GM12878 (cell line): ENCODE data around the gene FMOD. TPM values are rescaled to one million over a fixed set of nuclear protein-coding genes. Genes with fewer than 3 reads are reported as not detected.
A peak's percentile ranks its signal among the peaks of the same experiment; 100 is the strongest.

Source experiments
- ATAC-seq: fragments of 200-7000 bp; cut with Tn5 transposase; 3 replicates; pipeline ENCODE4 v1.9.1; 2020; ENCODE audit warnings: mild to moderate bottlenecking, moderate library complexity
- BruUV-seq: library from RNA; stranded (reverse); fragments of 400-500 nt; replicated peaks from 2 replicates; lab custom pipeline; 2021; lab: Mats Ljungman, UMichigan
- CTCF ChIA-PET: fragments of 300-600 bp; sonication (Branson Sonifier 250); formaldehyde crosslinking; extraction: SDS; loops from one replicate; lab custom pipeline; 2021; ENCODE audit warnings: inconsistent platforms; lab: Yijun Ruan, JAX
- POLR2A ChIA-PET: fragments of 350-600 bp; formaldehyde crosslinking; extraction: SDS; loops from one replicate; lab custom pipeline; 2021; ENCODE audit warnings: inconsistent platforms; lab: Charles Lee
- RAD21 ChIA-PET: fragments of 300-600 bp; sonication (Branson Sonifier 250); formaldehyde crosslinking; loops from one replicate; lab custom pipeline; 2023; ENCODE audit warnings: antibody characterized with exemption; ENCODE audit not compliant: unreplicated experiment; lab: Charles Lee
- SMC1A ChIA-PET: fragments of 300-600 bp; sonication (Branson Sonifier 250); formaldehyde crosslinking; loops from one replicate; lab custom pipeline; 2023; ENCODE audit not compliant: unreplicated experiment, uncharacterized antibody; lab: Charles Lee
- DNase-seq: peaks from one replicate; pipeline ENCODE4 v3.0.0-alpha.2; 2011; ENCODE audit warnings: low read depth, low spot score
- FAIRE-seq: peaks from 3 replicates; lab custom pipeline; 2011; peaks lifted over from hg19 to GRCh38; lab: Jason Lieb, UNC
- H2AFZ ChIP-seq: 2 replicates; pipeline ENCODE4 v1.6.0; 2011; ENCODE audit warnings: low read depth, low read length, control low read depth; ENCODE audit not compliant: control insufficient read depth
- H3K27ac ChIP-seq: 2 replicates; pipeline ENCODE4 v1.5.1; 2011; ENCODE audit warnings: control low read depth; ENCODE audit not compliant: control insufficient read depth, insufficient read depth
- H3K27me3 ChIP-seq, 2 experiments: replicated peaks in 1 of 2; 2 replicates each; pipeline versions ENCODE4 v1.6.0 to v1.6.1; 2011; ENCODE audit warnings: low read length in 1 of 2; ENCODE audit not compliant: control insufficient read depth in 2 of 2, insufficient read depth in 2 of 2
- H3K36me3 ChIP-seq, 2 experiments: 2 replicates each; pipeline ENCODE4 v1.5.1; 2011; ENCODE audit warnings: low read length in 1 of 2; ENCODE audit not compliant: control insufficient read depth in 2 of 2, insufficient read depth in 2 of 2
- H3K4me1 ChIP-seq: 2 replicates; pipeline ENCODE4 v1.6.1; 2011; ENCODE audit warnings: mild to moderate bottlenecking, low read length, moderate library complexity, mixed read lengths; ENCODE audit not compliant: control insufficient read depth, insufficient read depth
- H3K4me2 ChIP-seq: 2 replicates; pipeline ENCODE4 v1.6.0; 2011; ENCODE audit warnings: control low read depth; ENCODE audit not compliant: control insufficient read depth, insufficient read depth
- H3K4me3 ChIP-seq: fragments of 200-600 bp; sonication (generic); 2 replicates; pipeline ENCODE4 v1.5.1; 2016
- H3K79me2 ChIP-seq: 2 replicates; pipeline ENCODE4 v1.6.0; 2011; ENCODE audit warnings: low read length; ENCODE audit not compliant: control insufficient read depth, insufficient read depth
- H3K9ac ChIP-seq: 2 replicates; pipeline ENCODE4 v1.8.0; 2011; ENCODE audit warnings: low read length, control low read depth, mixed read lengths; ENCODE audit not compliant: control insufficient read depth, insufficient read depth
- H3K9me3 ChIP-seq: replicated peaks from 3 replicates; pipeline ENCODE4 v1.5.1; 2011; ENCODE audit warnings: mild to moderate bottlenecking, low read length; ENCODE audit not compliant: control insufficient read depth, insufficient read depth
- H4K20me1 ChIP-seq: 2 replicates; pipeline ENCODE4 v1.6.0; 2011; ENCODE audit not compliant: control insufficient read depth, insufficient read depth
- KAT2A ChIP-seq: conservative IDR thresholded peaks from 2 replicates; pipeline ENCODE4 v1.6.1; 2011; ENCODE audit warnings: low read depth, low read length; ENCODE audit not compliant: control insufficient read depth
- SMC3 ChIP-seq: IDR thresholded peaks from 2 replicates; pipeline ENCODE4 v1.6.1; 2011; ENCODE audit warnings: low read length, improper control_type of control experiment, borderline replicate concordance
- TBL1XR1 ChIP-seq: IDR thresholded peaks from 2 replicates; pipeline ENCODE4 v1.6.1; 2012; ENCODE audit warnings: low read depth, low read length, improper control_type of control experiment
- WGBS: methylation state at CpG from one replicate; pipeline ENCODE4 v1.1.6; 2016; ENCODE audit warnings: low lambda C conversion rate; ENCODE audit not compliant: insufficient replicate concordance, insufficient coverage; ENCODE audit errors: missing lambda C conversion rate; 5-methylcytosine and 5-hydroxymethylcytosine counted together
- in situ Hi-C: fragments of 300-500 bp; cut with MboI; formaldehyde crosslinking; loops from 9 replicates; pipeline ENCODE4 v1.14.3; 2018; ENCODE audit warnings: mixed read lengths
- intact Hi-C: fragments of 100-400 bp; cut with micrococcal nuclease; formaldehyde crosslinking; loops from one replicate; pipeline ENCODE4 v1.14.2; 2022; ENCODE audit not compliant: unreplicated experiment
- polyA plus RNA-seq, 11 experiments: library from polyadenylated mRNA; depleted of rRNA in 4 of 11; unstranded in 6 of 11; stranded (reverse) in 5 of 11; fragments of >200 nt; fragmentation: Nextera tagmentation in 4 of 11; fragmentation: Illumina TruSeq in 1 of 11; extraction: Ambion mirVana in 4 of 11; extraction: Trizol in 1 of 11; gene quantifications; 1 replicate in 1 of 11; 2 replicates in 10 of 11; pipeline versions ENCODE4 v1.2.1 to v1.2.3, GENCODE V29; 2011 to 2016; ENCODE audit warnings: inconsistent platforms in 2 of 11, missing spikeins in 2 of 11, low read depth in 1 of 11
- total RNA-seq, 4 experiments: library from RNA; depleted of rRNA in 3 of 4; stranded (reverse); fragments of >200 nt in 3 of 4; fragmentation: Illumina TruSeq in 1 of 4; extraction: Trizol in 1 of 4; gene quantifications; 2 replicates each; pipeline versions ENCODE4 v1.2.1 to v1.2.3, GENCODE V29; 2013 to 2021

The FMOD gene
- total and polyA plus RNA-seq, 10 of the 15 experiments (the other 5 are each of a cell fraction or from before 2014, with no cell fraction given): 0.03 to 0.26 (median 0.11) TPM; not detected in 7

DNA sequence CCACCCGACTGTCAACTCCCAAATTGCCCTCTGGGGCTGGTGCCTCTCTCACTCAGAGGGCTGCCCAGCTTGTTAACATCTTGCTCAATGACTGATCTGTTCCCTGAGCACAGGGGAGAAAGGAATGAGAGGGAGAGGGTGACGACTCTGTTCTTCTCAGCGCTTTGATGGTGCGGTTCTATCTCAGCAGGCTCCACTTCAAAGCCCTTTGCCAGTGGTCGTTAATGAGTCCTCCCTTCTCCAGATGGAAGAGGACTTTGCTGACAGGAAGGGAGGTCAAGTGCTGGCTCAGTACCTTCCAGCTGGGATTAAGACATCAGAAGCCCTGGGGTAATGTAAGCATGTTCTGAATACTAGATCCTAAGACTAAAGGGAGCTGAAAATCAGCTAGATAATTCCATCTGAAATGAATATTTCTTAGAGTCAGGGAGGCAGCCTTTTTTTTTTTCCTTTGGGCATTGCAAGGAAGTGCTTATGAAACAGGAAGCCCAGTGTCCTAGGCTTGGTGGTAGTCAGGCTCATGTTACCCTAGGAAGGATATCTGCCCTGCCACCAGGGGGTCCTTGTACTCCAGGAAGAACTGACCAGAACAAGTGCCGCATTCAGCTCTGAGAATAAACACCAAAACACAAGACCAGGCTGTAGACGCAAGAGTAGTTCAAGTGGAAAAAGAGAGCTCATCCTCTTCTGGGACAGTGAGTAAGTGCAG is 4.7 kb downstream of the FMOD start:
- ChIA-PET SMC1A (interaction anchor here (0.6 to 15.1 kb wide), 14 partner anchors 10 to 275 kb away, joined by 3 to 295 read pairs (median 4); partner anchors contain the start of gene OPTC), POLR2A (interaction anchor here (0.7 kb wide), 1 partner anchor 72 kb away, joined by 3 read pairs; no protein-coding TSS in a partner anchor), RAD21 (interaction anchor here (1.1 to 15.9 kb wide), 6 partner anchors 13 to 139 kb away, joined by 3 to 501 read pairs (median 72); no protein-coding TSS in a partner anchor), CTCF (interaction anchor here (0.6 to 20.4 kb wide), 17 partner anchors 8 to 356 kb away, joined by 3 to 854 read pairs (median 5); partner anchors contain the start of gene FMOD)
- Histone ChIP-seq H4K20me1 (no peaks in the 10 kb centered on the region), H3K4me1 (no peaks in the 10 kb centered on the region), H3K27me3 (0 out of 4 replicates have a peak, but pooled peaks cover 0 to 2% of the 10 kb centered on the region in 2 experiments), H3K79me2 (no peaks in the 10 kb centered on the region), H3K9me3 (no peaks in the 10 kb centered on the region), H2AFZ (no peak overlapping the region), H3K9ac (no peak overlapping the region), H3K27ac (no peak overlapping the region), H3K4me2 (no peak overlapping the region), H3K4me3 (no peak overlapping the region), H3K36me3 (no peaks in the 10 kb centered on the region)
- DNase-seq: no peak
- 43% methylated on average over 7 of the region's 7 CpGs for WGBS
- ATAC-seq: no peak
- intact Hi-C loops: no loop called here
- in situ Hi-C loops: no loop called here
- TF ChIP-seq TBL1XR1: no peak
- TF ChIP-seq KAT2A: no peak
- 0 out of 2 replicates have a peak, but pooled peaks have one; percentile 10 for TF ChIP-seq SMC3
- FAIRE-seq: no peak
- no TSS peak for BruUV-seq
